Measurements from ENCODE around the gene CNTD1. TPM values are rescaled to one million over a fixed set of nuclear protein-coding genes. Genes with fewer than 3 reads are reported as not detected.

The CNTD1 gene
- total RNA-seq, 1 experiment from 2014 or later = not detected

GRCh38 chr17:42778570-42778969 lies 20.1 kb upstream of the CNTD1 start:
- no peak for DNase-seq (ENCODE audit: low spot score)
- in situ Hi-C loops (cut with HindIII; ENCODE audit: low sequenced_read_pairs) = no loop called here

GRCh38 chr17:42779304-42779935 lies 19.2 kb upstream of the CNTD1 start:
- in situ Hi-C loops (cut with HindIII; ENCODE audit: low sequenced_read_pairs) = no loop called here
- DNase-seq (ENCODE audit: low spot score) = no peak

GRCh38 chr17:42779936-42780850 lies 18.5 kb upstream of the CNTD1 start, which contains the start of gene WNK4:
TSS of gene WNK4 (plus strand) at chr17:42780610. CDS start at chr17:42780699, 89 bp downstream.
- DNase-seq (ENCODE audit: low spot score) = no peak
- in situ Hi-C loops (cut with HindIII; ENCODE audit: low sequenced_read_pairs) = no loop called here

GRCh38 chr17:42780851-42781638 lies 17.6 kb upstream of the CNTD1 start:
- in situ Hi-C loops (cut with HindIII; ENCODE audit: low sequenced_read_pairs) = no loop called here
- DNase-seq (ENCODE audit: low spot score) = no peak

GRCh38 chr17:42781639-42782165 lies 17.0 kb upstream of the CNTD1 start:
- in situ Hi-C loops (cut with HindIII; ENCODE audit: low sequenced_read_pairs) = no loop called here
- no peak for DNase-seq (ENCODE audit: low spot score)

- no peak for DNase-seq (ENCODE audit: low spot score)
- in situ Hi-C loops (cut with HindIII; ENCODE audit: low sequenced_read_pairs) = no loop called here
These were observed 16.2 kb upstream of the CNTD1 start for GRCh38 chr17:42782166-42783061.

- DNase-seq (ENCODE audit: low spot score) = no peak
- in situ Hi-C loops (cut with HindIII; ENCODE audit: low sequenced_read_pairs) = no loop called here
These were observed 15.4 kb upstream of the CNTD1 start for GRCh38 chr17:42783062-42783790.

- in situ Hi-C loops (cut with HindIII; ENCODE audit: low sequenced_read_pairs) = no loop called here
These were observed 14.9 kb upstream of the CNTD1 start for GRCh38 chr17:42783791-42784138.

GRCh38 chr17:42784409-42784808 lies 14.3 kb upstream of the CNTD1 start:
- DNase-seq (ENCODE audit: low spot score) = no peak
- in situ Hi-C loops (cut with HindIII; ENCODE audit: low sequenced_read_pairs) = no loop called here

More at GRCh38 chr17:42783791-42784138, 14.9 kb upstream of the CNTD1 start:
- DNase-seq (ENCODE audit: low spot score) = no peak

- DNase-seq (ENCODE audit: low spot score) = no peak
- in situ Hi-C loops (cut with HindIII; ENCODE audit: low sequenced_read_pairs) = no loop called here
These were observed 13.7 kb upstream of the CNTD1 start for GRCh38 chr17:42784811-42785592.

GRCh38 chr17:42787266-42787665 lies 11.4 kb upstream of the CNTD1 start:
- DNase-seq (ENCODE audit: low spot score) = no peak
- in situ Hi-C loops (cut with HindIII; ENCODE audit: low sequenced_read_pairs) = no loop called here

- in situ Hi-C loops (cut with HindIII; ENCODE audit: low sequenced_read_pairs) = no loop called here
- DNase-seq (ENCODE audit: low spot score) = no peak
These were observed 6.7 kb upstream of the CNTD1 start for GRCh38 chr17:42791948-42792347.

- DNase-seq (ENCODE audit: low spot score) = no peak
- in situ Hi-C loops (cut with HindIII; ENCODE audit: low sequenced_read_pairs) = no loop called here
These were observed 6.1 kb upstream of the CNTD1 start for GRCh38 chr17:42792545-42792944.

GRCh38 chr17:42795061-42795460 lies 3.6 kb upstream of the CNTD1 start:
- DNase-seq (ENCODE audit: low spot score) = no peak
- in situ Hi-C loops (cut with HindIII; ENCODE audit: low sequenced_read_pairs) = no loop called here

- DNase-seq (ENCODE audit: low spot score) = no peak
- in situ Hi-C loops (cut with HindIII; ENCODE audit: low sequenced_read_pairs) = no loop called here
These were observed 3.2 kb upstream of the CNTD1 start for GRCh38 chr17:42795465-42795864.

GRCh38 chr17:42796066-42796758 lies 2.4 kb upstream of the CNTD1 start:
- in situ Hi-C loops (cut with HindIII; ENCODE audit: low sequenced_read_pairs) = no loop called here
- DNase-seq (ENCODE audit: low spot score) = no peak
